Karpas-422 (cell line): ENCODE measurements around the gene ELAVL2. TPM values are rescaled to one million over a fixed set of nuclear protein-coding genes. Genes with fewer than 3 reads are reported as not detected.

ENCODE experiments used
- DNase-seq: peaks from one replicate; pipeline ENCODE4 v3.0.0-alpha.2; 2015
- H2AFZ ChIP-seq: fragments of 200-600 bp; sonication (generic); 2 replicates; pipeline ENCODE4 v1.6.1; 2014; ENCODE audit warnings: antibody characterized with exemption, low read length, mixed read lengths
- H3K27ac ChIP-seq: fragments of 200-600 bp; sonication (generic); 2 replicates; pipeline ENCODE4 v1.5.1; 2014; ENCODE audit warnings: mild to moderate bottlenecking, low read length, moderate library complexity
- H3K27me3 ChIP-seq: fragments of 200-600 bp; sonication (generic); 2 replicates; pipeline ENCODE4 v1.6.1; 2014; ENCODE audit warnings: low read length, mixed read lengths
- H3K36me3 ChIP-seq: fragments of 200-600 bp; sonication (generic); 2 replicates; pipeline ENCODE4 v1.6.1; 2014; ENCODE audit warnings: low read length, mixed read lengths; ENCODE audit not compliant: insufficient read depth
- H3K4me1 ChIP-seq: fragments of 200-600 bp; sonication (generic); 2 replicates; pipeline ENCODE4 v1.6.1; 2014; ENCODE audit warnings: mild to moderate bottlenecking, low read length, mixed read lengths
- H3K4me2 ChIP-seq: fragments of 200-600 bp; sonication (generic); 2 replicates; pipeline ENCODE4 v1.6.1; 2014; ENCODE audit warnings: low read length, low read depth, mild to moderate bottlenecking; ENCODE audit not compliant: poor library complexity, severe bottlenecking
- H3K4me3 ChIP-seq: fragments of 200-600 bp; sonication (generic); 2 replicates; pipeline ENCODE4 v1.5.1; 2014; ENCODE audit warnings: mild to moderate bottlenecking, antibody characterized with exemption, low read length, mixed read lengths
- H3K79me2 ChIP-seq: fragments of 200-600 bp; sonication (generic); 2 replicates; pipeline ENCODE4 v1.6.1; 2014; ENCODE audit warnings: mild to moderate bottlenecking, low read length, mixed read lengths
- H3K9ac ChIP-seq: fragments of 200-600 bp; sonication (generic); 2 replicates; pipeline ENCODE4 v1.6.0; 2014; ENCODE audit warnings: low read length
- H3K9me2 ChIP-seq: fragments of 200-600 bp; sonication (generic), shearing (Covaris generic); replicated peaks from 2 replicates; pipeline ENCODE4 v1.6.0; 2014; ENCODE audit warnings: mild to moderate bottlenecking, low read length, moderate library complexity; ENCODE audit not compliant: insufficient read depth
- H3K9me3 ChIP-seq: fragments of 300-700, 200-600 bp; sonication (generic); 2 replicates; pipeline ENCODE4 v1.6.1; 2014; ENCODE audit warnings: low read length, mixed read lengths
- H4K20me1 ChIP-seq: fragments of 200-600 bp; sonication (generic); 2 replicates; pipeline ENCODE4 v1.6.1; 2014; ENCODE audit warnings: mild to moderate bottlenecking, antibody characterized with exemption, low read length, low read depth; ENCODE audit not compliant: insufficient read depth
- total RNA-seq: library from RNA; depleted of rRNA; stranded (reverse); fragments of >200 nt; shearing (Covaris generic); gene quantifications from 2 replicates; pipeline ENCODE4 v1.2.3, GENCODE V29; 2014; ENCODE audit warnings: low replicate concordance

ELAVL2 gene
- total RNA-seq, 1 experiment from 2014 or later, result not detected

DNA sequence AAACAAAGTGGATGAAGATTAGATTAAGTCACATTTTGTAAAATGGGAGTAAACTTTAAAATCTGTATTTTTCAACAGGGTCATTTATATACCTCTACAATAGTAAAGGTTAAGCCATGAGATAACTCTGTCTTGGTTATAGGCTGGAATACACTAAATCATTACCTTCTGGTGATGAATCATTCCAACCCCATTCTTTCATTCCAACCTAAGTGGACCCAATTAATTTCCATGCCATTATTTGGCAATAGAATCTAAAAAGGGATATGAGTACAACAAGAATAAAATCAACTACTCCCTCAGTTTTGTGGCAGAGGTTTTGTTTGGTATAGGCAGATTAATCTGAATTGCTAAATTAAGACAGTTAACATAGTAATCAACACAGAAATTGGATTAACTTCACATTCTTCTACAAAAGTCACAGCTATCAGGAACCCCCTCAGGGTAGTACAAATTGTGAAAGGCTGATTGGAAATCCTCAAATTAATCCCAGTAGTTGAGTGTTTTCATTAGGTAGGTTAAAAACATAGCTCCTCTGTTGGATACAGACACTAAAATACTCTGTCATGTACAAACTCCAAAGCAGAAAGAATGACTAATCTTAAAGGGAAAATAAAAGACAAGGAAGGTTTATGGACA is 54.2 kb downstream of the ELAVL2 start:
- Histone ChIP-seq H3K36me3 (no peaks in the 10 kb centered on the region), H3K79me2 (no peaks in the 10 kb centered on the region), H3K27me3 (no peaks in the 10 kb centered on the region), H3K4me2 (no peak overlapping the region), H3K9me3 (no peaks in the 10 kb centered on the region), H3K9me2 (no peaks in the 10 kb centered on the region), H3K4me1 (no peaks in the 10 kb centered on the region), H3K9ac (no peak overlapping the region), H3K4me3 (no peak overlapping the region), H2AFZ (no peak overlapping the region), H3K27ac (no peak overlapping the region), H4K20me1 (no peaks in the 10 kb centered on the region)
- no peak for DNase-seq

DNA sequence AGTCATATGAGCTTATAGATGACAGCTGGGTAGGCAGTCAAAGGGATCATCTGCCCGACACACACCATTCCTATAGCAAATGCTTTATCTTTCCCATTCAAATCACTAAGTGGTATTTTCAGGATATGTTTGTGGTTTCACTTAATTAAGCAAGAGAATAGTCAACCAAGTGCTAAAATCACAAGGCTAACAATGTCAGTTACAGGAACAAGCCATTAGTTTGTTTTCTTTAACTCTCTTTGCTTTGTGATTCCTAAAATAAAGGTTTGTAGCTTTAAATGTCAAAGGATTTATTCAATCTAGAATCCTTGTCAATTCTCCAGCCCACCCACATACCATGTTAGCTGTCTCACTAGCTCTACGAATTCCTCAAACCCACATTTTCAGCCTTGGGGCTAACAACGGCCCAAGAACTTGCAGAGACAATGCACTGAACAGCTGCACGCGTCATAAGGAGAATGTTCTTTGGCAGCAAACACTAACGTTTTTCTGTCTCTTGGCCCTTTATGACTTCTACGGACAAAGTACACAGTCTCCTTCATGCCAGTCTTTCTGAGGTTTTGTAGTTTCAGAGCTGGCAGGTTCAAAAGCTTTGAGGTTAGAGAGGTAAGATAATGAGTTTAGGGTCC is 56.6 kb downstream of the ELAVL2 start:
- DNase-seq, result no peak
- H3K27me3 ChIP-seq, result no peaks in the 10 kb centered on the region
- no peak overlapping the region for H3K4me2 ChIP-seq
- H2AFZ ChIP-seq, result no peak overlapping the region
- H3K9me2 ChIP-seq, result no peaks in the 10 kb centered on the region
- no peak overlapping the region for H3K9ac ChIP-seq
- H3K36me3 ChIP-seq, result no peaks in the 10 kb centered on the region
- no peaks in the 10 kb centered on the region for H3K4me1 ChIP-seq
- H3K79me2 ChIP-seq, result no peaks in the 10 kb centered on the region
- H3K27ac ChIP-seq, result no peak overlapping the region
- no peak overlapping the region for H3K4me3 ChIP-seq
- H3K9me3 ChIP-seq, result no peaks in the 10 kb centered on the region
- no peaks in the 10 kb centered on the region for H4K20me1 ChIP-seq

DNA sequence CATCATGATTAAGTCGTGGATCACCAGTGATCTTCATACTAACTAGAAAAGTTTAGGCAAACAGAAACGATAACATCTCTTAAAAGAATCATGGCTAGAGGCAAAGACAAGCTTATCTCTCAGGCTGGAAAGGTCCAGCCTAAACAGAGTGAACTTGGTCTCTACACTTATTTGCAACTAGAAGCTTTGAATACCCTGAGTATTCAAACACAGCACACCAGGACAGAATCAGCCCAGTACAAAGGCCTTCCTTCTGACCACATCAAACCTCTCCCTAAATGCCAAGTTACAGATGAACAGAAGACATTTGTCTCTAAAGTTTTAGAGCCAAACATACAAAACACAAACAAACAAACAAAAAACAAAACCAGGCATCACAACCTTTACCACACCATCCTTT is 57.2 kb downstream of the ELAVL2 start:
- no peak overlapping the region for H3K9ac ChIP-seq
- no peaks in the 10 kb centered on the region for H4K20me1 ChIP-seq
- no peaks in the 10 kb centered on the region for H3K4me1 ChIP-seq
- H3K27ac ChIP-seq, result no peak overlapping the region
- no peak overlapping the region for H3K4me3 ChIP-seq
- no peaks in the 10 kb centered on the region for H3K9me3 ChIP-seq
- H3K4me2 ChIP-seq, result no peak overlapping the region
- H3K36me3 ChIP-seq, result no peaks in the 10 kb centered on the region
- DNase-seq, result no peak
- no peak overlapping the region for H2AFZ ChIP-seq
- no peaks in the 10 kb centered on the region for H3K79me2 ChIP-seq
- H3K27me3 ChIP-seq, result no peaks in the 10 kb centered on the region
- H3K9me2 ChIP-seq, result no peaks in the 10 kb centered on the region

DNA sequence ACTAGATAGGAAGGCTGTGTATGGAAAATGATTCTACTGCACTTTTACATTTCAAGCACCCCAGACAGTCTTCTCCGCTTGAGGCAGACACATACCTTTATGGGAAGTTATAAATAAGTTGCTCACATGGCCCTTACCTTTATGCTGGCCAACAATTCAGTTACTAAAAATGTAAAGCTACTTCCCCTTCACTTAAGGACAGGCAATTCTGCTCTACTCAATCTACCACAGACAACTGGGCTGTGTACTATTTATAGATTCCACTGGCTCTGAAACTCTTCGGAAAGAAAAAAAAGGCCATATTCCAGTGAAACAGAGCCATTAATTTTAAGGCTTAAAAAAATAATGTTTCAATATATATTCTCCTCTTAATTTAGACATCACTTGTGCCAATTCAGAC is 59.4 kb downstream of the ELAVL2 start:
- Histone ChIP-seq H3K9me2 (no peaks in the 10 kb centered on the region), H3K79me2 (no peaks in the 10 kb centered on the region), H3K27ac (no peak overlapping the region), H3K9me3 (no peaks in the 10 kb centered on the region), H3K36me3 (no peaks in the 10 kb centered on the region), H3K9ac (no peak overlapping the region), H4K20me1 (no peaks in the 10 kb centered on the region), H3K27me3 (no peaks in the 10 kb centered on the region), H3K4me2 (no peak overlapping the region), H3K4me1 (no peaks in the 10 kb centered on the region), H2AFZ (no peak overlapping the region), H3K4me3 (no peak overlapping the region)
- no peak for DNase-seq

DNA sequence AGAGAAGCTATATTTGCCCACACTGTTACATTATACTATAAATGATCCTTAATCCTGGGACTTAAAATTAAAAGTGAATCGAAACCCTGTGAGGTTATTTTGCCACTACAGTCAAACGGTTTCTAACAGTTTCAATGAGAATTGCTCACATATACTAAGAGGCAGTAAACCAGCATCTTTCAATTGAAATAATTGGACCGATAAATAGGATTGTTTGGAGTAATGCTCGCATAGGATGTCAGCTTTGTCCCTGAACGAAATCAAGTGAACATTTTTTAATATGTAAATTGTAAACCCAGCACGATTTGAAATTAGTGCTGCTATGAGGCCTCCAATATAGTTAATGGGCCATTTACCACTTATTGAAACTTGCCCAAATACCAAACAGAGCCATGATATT is 60.5 kb downstream of the ELAVL2 start:
- H2AFZ ChIP-seq, result no peak overlapping the region
- H3K9ac ChIP-seq, result no peak overlapping the region
- no peaks in the 10 kb centered on the region for H3K36me3 ChIP-seq
- no peaks in the 10 kb centered on the region for H3K4me1 ChIP-seq
- H3K9me3 ChIP-seq, result no peaks in the 10 kb centered on the region
- no peaks in the 10 kb centered on the region for H3K27me3 ChIP-seq
- H3K79me2 ChIP-seq, result no peaks in the 10 kb centered on the region
- no peak overlapping the region for H3K27ac ChIP-seq
- no peak overlapping the region for H3K4me3 ChIP-seq
- no peaks in the 10 kb centered on the region for H4K20me1 ChIP-seq
- DNase-seq, result no peak
- no peak overlapping the region for H3K4me2 ChIP-seq
- no peaks in the 10 kb centered on the region for H3K9me2 ChIP-seq

DNA sequence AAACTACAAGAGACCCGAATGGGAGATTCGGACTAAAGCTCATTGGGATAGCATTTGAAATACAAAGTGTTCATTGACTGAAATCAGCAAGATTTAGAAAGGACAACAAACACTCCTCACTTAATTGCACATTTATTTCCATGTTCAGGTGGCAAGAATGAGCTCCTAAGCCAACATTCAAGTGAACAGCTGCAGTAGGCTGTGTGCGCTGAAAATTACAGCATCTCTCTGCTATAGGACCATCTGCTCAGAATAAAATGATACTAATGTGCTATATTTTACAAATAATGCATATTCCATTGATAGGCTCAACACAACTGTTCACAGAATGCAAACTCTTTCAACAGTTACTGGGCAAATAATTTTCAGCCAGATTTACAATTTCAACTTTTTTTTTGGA is 61.8 kb downstream of the ELAVL2 start:
- DNase-seq, result no peak
- Histone ChIP-seq H3K27ac (no peak overlapping the region), H2AFZ (no peak overlapping the region), H3K9me2 (no peaks in the 10 kb centered on the region), H3K36me3 (no peaks in the 10 kb centered on the region), H3K79me2 (no peaks in the 10 kb centered on the region), H3K9me3 (no peaks in the 10 kb centered on the region), H3K4me1 (no peaks in the 10 kb centered on the region), H3K9ac (no peak overlapping the region), H3K4me2 (no peak overlapping the region), H3K27me3 (no peaks in the 10 kb centered on the region), H4K20me1 (no peaks in the 10 kb centered on the region), H3K4me3 (no peak overlapping the region)

DNA sequence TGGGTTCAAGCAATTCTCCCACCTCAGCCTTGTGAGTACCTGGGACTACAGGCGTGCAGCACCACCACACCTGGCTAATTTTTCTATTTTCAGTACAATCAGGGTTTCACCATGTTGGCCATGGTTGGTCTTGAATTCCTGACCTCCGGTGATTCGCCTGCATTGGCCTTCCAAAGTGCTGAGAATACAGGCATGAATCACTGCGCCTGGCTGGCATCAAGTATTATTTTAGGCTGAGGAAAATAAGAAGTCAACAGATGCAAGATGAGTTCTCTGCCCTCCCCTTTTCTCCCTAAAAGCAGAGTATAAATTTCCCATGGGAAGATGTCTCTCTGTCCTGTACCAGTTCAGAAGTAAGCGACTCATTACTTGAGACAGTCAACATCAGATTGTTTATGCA is 71.5 kb downstream of the ELAVL2 start:
- no peak overlapping the region for H2AFZ ChIP-seq
- H3K36me3 ChIP-seq, result no peaks in the 10 kb centered on the region
- no peak overlapping the region for H3K9ac ChIP-seq
- no peaks in the 10 kb centered on the region for H4K20me1 ChIP-seq
- no peaks in the 10 kb centered on the region for H3K9me3 ChIP-seq
- H3K4me3 ChIP-seq, result no peak overlapping the region
- H3K79me2 ChIP-seq, result no peaks in the 10 kb centered on the region
- no peak for DNase-seq
- H3K27ac ChIP-seq, result no peak overlapping the region
- no peaks in the 10 kb centered on the region for H3K4me1 ChIP-seq
- H3K27me3 ChIP-seq, result no peaks in the 10 kb centered on the region
- H3K4me2 ChIP-seq, result no peak overlapping the region
- H3K9me2 ChIP-seq, result no peaks in the 10 kb centered on the region

DNA sequence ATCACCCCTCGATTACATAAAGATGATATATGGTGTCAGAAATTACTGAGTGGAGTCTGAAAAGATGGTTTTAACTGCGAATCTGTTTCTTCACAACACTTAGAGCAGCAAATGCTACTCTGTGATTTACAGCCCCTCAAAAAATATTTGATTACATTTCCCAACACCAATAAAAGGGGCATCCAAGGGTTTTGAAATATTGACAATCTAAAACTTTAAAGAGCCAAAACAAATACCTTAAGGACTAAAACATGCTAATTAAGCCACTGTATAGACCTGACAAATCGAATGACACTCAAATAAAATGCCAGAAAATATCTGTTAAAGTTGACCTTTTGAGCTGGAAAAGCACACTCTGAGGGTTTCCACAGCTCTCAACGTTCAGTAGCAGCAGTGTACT is 73.2 kb downstream of the ELAVL2 start:
- Histone ChIP-seq H3K36me3 (no peaks in the 10 kb centered on the region), H3K4me1 (no peaks in the 10 kb centered on the region), H3K27ac (no peak overlapping the region), H3K4me3 (no peak overlapping the region), H3K27me3 (no peaks in the 10 kb centered on the region), H2AFZ (no peak overlapping the region), H3K9me3 (no peaks in the 10 kb centered on the region), H3K9me2 (no peaks in the 10 kb centered on the region), H3K4me2 (no peak overlapping the region), H3K9ac (no peak overlapping the region), H3K79me2 (no peaks in the 10 kb centered on the region), H4K20me1 (no peaks in the 10 kb centered on the region)
- DNase-seq, result no peak
